Lower leg skin (tissue), 4 donors: Measurements from ENCODE around the gene JAKMIP2. TPM values are rescaled to one million over a fixed set of nuclear protein-coding genes. Genes with fewer than 3 reads are reported as not detected.

Experiments used
- DNase-seq, 2 donors: peaks; one replicate each; pipeline ENCODE4 v3.0.0-alpha.2; 2019; ENCODE audit warnings: low spot score in 2 of 2
- H3K4me3 ChIP-seq: fragments of 200-600 bp; sonication (generic); 2 replicates; pipeline ENCODE4 v1.5.1; 2017; ENCODE audit warnings: mild to moderate bottlenecking, low read depth; ENCODE audit not compliant: poor library complexity, severe bottlenecking
- POLR2A ChIP-seq, 2 donors: fragments of 450-650 bp; IDR thresholded peaks; one replicate each; pipeline ENCODE4 v1.6.1; 2016 to 2017; ENCODE audit warnings: antibody characterized with exemption in 2 of 2, mild to moderate bottlenecking in 1 of 2, moderate library complexity in 1 of 2
- WGBS, 2 donors: methylation state at CpG; one replicate each; pipeline ENCODE4 v1.1.5; 2018; 5-methylcytosine and 5-hydroxymethylcytosine counted together
- intact Hi-C: fragments of 100-400 bp; cut with DNase I; formaldehyde crosslinking; loops from one replicate; pipeline ENCODE4 v1.15.0; 2023; ENCODE audit warnings: low total_unique reads
- total RNA-seq, 4 donors: library from RNA; depleted of rRNA; stranded (reverse); fragments of >200 nt; gene quantifications; one replicate each; pipeline ENCODE4 v1.1.0, GENCODE V29; 2016
- TF ChIP-seq, protein P1 (sequence below), 3 donors: fragments of 450-650 bp; IDR thresholded peaks; one replicate each; pipeline ENCODE4 v1.5.1; 2016; ENCODE audit warnings: antibody characterized with exemption in 3 of 3, mild to moderate bottlenecking in 3 of 3, moderate library complexity in 2 of 3

Gene JAKMIP2
- total RNA-seq, 4 donors from 2014 or later = 0.23 to 0.34 (median 0.23) TPM; not detected in 1

DNA sequence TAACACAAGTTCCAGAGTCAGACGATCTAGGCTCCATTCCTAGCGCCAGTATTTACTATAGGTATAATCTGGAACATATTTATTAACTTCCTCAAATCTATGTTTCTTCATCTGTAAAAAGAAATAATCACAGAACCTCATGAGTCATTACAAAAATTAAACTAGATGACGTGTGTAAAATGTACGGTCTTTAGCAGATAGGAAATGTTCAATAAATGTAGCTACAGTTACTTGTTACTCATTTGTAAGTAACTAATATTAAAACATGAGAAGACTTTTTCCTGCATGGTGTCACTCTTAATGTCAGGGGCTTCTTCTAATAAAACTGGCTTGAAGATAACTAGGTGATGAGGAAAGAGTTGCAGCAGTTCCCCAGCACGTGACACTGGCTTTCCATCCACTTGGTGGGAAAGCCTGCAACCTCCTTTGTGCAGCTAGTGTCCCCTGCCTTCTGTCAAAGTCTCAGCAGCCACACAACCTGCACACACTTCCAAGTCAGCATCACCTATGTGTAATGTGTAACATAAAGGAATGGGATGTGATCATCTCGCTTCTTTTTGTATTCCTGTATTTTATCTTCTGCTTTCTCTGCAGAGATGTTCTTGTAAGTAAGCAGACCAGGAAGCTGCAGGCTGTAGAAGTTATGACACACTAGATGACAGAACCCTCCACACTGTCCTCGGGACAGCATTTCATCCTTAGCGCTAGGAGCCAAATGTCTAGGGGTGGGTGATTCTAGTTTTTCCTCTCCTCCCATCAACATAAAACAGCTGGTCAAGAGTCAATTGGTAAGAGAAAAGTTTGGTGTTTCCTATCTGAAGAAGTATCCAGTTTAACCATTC is 1.8 kb upstream of the JAKMIP2 start:
- no peak overlapping the region for H3K4me3 ChIP-seq
- DNase-seq = no peak
- WGBS, 2 donors = 66 to 68% methylated on average over 8 of the region's 8 CpGs
- intact Hi-C loops = no loop called here
- TF ChIP-seq, protein P1, sequence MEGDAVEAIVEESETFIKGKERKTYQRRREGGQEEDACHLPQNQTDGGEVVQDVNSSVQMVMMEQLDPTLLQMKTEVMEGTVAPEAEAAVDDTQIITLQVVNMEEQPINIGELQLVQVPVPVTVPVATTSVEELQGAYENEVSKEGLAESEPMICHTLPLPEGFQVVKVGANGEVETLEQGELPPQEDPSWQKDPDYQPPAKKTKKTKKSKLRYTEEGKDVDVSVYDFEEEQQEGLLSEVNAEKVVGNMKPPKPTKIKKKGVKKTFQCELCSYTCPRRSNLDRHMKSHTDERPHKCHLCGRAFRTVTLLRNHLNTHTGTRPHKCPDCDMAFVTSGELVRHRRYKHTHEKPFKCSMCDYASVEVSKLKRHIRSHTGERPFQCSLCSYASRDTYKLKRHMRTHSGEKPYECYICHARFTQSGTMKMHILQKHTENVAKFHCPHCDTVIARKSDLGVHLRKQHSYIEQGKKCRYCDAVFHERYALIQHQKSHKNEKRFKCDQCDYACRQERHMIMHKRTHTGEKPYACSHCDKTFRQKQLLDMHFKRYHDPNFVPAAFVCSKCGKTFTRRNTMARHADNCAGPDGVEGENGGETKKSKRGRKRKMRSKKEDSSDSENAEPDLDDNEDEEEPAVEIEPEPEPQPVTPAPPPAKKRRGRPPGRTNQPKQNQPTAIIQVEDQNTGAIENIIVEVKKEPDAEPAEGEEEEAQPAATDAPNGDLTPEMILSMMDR (IDR thresholded peaks at IDR 0.05) = no peak
- no peak for TF ChIP-seq POLR2A (IDR thresholded peaks at IDR 0.05)

DNA sequence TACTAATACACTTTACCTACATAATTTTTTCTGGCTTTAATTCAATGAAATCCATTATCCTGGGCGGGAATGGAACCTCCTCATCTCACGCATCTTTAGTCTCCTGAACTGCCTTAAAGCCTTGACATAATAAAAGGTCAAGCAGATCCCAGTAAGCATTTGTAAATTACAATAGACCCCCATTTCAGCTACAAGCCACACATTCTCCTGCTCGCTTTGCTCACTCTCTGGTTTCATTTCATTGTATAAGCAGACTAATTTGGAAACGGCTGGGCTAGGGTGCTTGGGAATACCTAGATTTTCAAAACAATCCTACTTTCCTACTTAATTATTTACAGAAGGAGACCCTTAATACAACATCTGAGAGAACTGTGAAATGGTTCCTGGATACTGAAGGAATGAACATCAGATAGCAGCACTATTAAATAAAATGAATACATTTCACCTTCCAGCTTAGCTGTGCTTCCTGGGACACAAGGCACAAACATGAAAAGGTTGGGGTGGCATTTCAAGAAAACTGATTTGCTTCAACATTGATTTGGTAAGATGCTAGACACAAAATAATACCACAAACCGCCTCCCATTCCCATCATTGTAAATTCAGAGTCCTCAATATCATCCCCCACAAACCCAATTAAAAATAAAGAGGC is 1.5 kb downstream of the JAKMIP2 start:
- intact Hi-C loops = no loop called here
- no peak for DNase-seq
- TF ChIP-seq, protein P1 (IDR thresholded peaks at IDR 0.05) = no peak
- H3K4me3 ChIP-seq = no peak overlapping the region
- 71 to 74% methylated on average over 5 of the region's 5 CpGs for WGBS, 2 donors

DNA sequence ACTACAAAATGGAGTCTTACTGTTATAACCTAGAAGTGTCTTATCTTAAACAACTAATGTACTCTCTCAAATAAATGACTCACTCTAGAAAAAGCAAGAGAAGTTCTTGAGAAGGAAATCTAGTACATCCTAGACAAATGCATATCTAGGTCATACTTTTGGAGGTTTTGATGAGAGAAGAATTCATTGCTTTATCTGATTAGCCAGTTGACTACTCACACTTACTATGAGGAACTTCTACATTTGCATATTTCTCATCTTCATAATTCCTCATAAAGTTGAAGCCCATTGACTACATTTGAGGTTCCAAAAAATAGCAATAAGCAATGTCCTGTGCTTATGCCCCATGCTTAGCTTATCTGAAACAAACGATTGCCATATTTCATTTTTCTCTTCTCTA is 2.8 kb downstream of the JAKMIP2 start:
- 79 to 86% methylated on average over 1 of the region's 1 CpG for WGBS, 2 donors
- H3K4me3 ChIP-seq = no peak overlapping the region
- intact Hi-C loops = no loop called here
- TF ChIP-seq POLR2A (IDR thresholded peaks at IDR 0.05) = no peak
- TF ChIP-seq, protein P1 (IDR thresholded peaks at IDR 0.05) = no peak
- DNase-seq = no peak

DNA sequence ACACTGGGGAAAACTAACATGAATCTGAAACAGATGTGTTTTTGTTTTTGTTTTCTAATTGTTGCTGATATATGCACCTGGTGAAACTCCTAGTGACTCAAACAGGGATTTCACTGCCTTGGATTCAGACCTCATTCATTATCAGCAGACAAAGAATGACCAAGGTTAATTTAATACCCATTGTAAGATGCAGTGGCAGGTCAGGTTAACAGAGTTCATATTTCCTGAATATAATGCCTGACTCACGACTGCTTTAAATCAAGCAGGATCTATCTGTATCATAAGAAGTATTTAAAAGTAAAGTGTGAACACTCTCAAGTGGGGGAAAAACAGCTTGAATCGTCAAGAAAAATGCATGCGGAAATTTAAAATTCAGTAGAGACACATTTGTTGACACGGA is 5.5 kb downstream of the JAKMIP2 start:
- WGBS, 2 donors = 79 to 86% methylated on average over 4 of the region's 4 CpGs
- no peak overlapping the region for H3K4me3 ChIP-seq
- TF ChIP-seq, protein P1 (IDR thresholded peaks at IDR 0.05) = no peak

DNA sequence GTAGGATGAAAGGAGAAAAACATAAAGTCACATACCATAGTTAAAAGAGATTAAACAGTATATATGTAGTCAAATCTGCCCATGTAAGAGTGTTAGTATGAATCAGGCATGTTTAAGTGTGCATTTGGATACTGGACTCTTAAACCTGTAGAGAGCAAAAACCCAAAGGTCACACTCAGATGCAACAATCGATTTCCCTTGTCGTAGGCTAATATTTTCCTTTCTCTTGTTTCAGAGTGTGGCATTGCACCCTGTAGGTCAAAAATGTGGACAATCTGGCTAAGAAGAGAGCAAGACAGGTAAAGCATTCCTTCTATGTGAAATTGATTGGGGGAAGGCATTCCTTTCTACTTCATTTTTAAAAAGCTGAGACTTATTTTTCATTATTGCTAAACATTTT is 8.9 kb downstream of the JAKMIP2 start:
- DNase-seq = no peak
- intact Hi-C loops = no loop called here
- TF ChIP-seq, protein P1 (IDR thresholded peaks at IDR 0.05) = no peak
- no peak for TF ChIP-seq POLR2A (IDR thresholded peaks at IDR 0.05)
- no peak overlapping the region for H3K4me3 ChIP-seq
- 87 to 89% methylated on average over 2 of the region's 2 CpGs for WGBS, 2 donors

More for the DNA sequence above, 5.5 kb downstream of the JAKMIP2 start:
- no peak for DNase-seq
- intact Hi-C loops = no loop called here
